HK-2 (cell line): ENCODE measurements around the gene KIF1C.

Experiments used
- DNase-seq: peaks from one replicate; pipeline ENCODE4 v3.0.0-alpha.2; 2018; ENCODE audit not compliant: unreplicated experiment

Gene KIF1C

GRCh38 chr17:4997302-4998026 lies at the start of gene KIF1C, which contains the start of gene INCA1:
Gene KIF1C, plus strand, starts transcription at chr17:4997950. Its CDS starts 2,297 bp downstream, at chr17:5000247.
Gene INCA1, minus strand, starts transcription at chr17:4997522. Its CDS starts 3,085 bp downstream, at chr17:4994437.
- DNase-seq: peak; percentile 94

DNA sequence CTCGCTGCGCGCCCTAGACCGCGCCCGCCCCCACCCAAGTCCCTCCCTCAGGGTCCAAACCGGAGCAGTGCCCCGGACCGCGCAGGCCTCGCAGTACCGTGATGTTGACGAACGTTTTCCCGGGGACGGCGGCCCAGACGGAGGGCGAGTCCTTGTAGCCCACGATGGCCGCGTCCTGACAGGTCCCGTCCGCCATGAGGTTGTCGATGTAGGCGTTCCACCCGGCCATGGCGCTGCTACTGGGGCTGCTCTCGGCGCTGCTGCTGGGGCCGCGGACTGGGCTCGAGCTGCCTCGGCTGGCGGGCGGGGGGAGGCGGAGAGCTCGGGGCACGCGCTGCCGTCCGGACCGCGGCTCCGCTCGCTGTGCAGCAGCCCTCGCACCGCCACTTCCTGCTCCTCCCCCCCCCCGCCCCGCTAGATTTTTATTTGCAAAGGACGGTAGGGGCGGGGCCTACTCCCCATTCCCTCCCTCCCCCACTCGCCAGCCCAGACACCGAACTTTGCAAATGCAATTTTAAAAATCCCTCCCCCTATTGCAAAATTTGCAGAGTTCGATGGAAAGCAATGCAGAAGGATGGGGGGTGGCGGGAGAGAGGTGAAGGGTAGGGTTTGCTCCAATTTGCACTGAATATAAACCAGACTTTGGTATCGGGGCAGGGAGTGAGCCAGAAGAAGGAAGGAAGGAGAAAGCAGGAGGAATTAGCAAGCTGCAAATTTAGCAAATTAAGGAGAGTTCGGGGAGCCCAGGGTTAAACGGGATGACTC lies 49.4 kb upstream of the KIF1C start, which contains the start of gene PFN1:
Gene PFN1, minus strand, starts transcription at position 365 of the 765 bp plus-strand sequence. Its CDS starts 136 bp downstream, at position 229.
- peak; percentile 87 for DNase-seq

DNA sequence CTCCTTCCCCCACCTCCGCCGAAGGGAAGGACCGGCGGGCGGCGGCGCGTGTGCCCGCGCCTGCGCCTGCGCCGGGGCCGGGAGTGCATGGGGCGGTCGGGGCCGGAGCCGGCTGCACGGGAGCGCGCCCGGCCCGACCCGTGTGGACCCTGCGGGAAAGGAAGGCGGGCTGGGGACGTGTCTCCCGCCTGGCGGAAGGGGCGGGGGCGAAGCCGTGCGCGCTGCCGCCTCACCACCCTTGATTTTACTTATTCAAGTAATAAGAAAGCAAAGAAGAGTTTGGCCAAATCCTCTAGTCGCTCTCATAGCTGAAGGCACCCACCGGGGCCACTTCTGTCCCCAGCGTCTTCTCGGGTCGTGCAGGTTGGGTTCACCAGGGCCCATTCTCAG lies 48.8 kb upstream of the KIF1C start:
- DNase-seq: peak; percentile 79

- DNase-seq: peak; percentile 89
Measured at GRCh38 chr17:4949321-4950074, 48.3 kb upstream of the KIF1C start.

DNA sequence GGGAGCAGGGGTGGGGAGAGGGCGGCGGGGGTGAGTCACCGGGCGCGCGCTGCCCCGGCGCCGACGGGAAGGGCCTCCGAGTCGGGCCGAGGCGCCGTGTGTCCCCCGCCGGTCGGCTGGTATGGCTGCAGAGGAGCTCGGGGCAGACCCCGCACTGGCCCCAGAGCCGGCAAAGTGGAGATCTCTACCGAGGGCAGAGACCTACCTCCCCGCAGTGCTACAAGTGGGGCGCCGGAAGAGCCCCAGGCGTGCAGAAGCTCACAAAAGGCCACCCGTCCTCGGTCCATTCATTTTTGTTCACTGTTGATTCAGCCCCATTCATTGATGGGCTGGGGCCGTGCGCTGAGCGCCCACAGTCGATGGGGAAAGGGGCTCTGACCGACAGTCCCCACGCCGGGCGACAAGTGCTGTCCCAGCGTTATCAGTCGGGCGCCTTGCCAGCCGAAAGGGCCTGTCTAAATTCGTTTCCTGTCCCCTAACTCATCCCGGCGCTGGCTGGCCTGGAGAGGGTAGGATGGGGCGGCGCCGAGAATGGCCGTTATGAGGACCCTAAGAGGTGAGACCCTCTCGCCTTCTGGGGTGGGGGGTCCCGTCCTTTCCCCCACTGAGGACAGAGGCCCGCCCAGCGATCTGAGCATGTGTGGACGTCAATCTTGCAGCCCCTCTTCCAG lies 47.5 kb upstream of the KIF1C start:
- DNase-seq: no peak

DNA sequence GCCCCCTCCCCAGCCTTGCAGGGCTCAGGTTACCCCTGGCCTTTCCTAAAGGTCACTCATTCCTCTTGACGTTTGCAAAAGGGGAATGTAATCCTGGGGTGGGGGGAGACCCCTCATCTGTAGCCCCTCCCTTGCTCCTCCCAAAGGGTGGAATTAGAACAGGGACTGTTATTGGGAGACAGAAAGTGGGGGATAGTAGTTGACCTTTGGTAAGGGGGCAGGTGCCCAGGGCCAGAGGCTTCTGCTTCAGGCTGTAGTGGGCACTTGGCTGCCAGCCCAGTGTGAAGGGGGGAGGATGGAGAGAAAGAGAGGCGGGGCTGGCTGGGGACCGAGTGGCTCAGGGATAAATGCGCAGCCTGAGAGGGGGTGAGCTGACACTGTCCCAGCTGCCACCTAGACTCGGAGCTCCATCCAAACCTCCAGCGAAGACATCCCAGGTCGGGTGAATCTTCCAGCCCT lies 47.0 kb upstream of the KIF1C start, which contains the start of gene ENO3:
Gene ENO3, plus strand, starts transcription at position 374 of the 459 bp plus-strand sequence. CDS start 711 bp downstream, outside the sequence.
- peak; percentile 50 for DNase-seq

- no peak for DNase-seq
Measured at GRCh38 chr17:4951486-4951885, 46.3 kb upstream of the KIF1C start.

DNA sequence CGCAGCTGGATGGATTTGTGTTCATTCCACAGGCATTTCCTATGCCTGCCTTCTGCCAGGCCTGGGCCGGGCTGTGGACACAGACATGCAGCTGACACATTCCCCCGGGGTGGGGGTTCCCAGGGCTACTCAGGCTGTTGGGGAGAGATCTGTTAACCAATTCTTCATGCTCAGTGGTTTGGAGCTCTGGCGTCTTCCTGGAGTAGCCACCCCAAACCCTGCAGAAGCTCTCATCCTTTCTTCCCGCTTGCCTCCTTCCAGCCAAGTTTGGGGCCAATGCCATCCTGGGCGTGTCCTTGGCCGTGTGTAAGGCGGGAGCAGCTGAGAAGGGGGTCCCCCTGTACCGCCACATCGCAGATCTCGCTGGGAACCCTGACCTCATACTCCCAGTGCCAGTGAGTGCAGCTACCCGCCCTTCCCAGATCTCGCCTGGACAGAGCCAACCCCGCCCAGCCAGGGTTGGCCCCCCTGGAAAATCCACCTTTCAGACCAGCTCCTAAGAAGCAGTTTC lies 44.2 kb upstream of the KIF1C start:
- DNase-seq: peak; percentile 80

GRCh38 chr17:4955091-4955490 lies 42.7 kb upstream of the KIF1C start:
- no peak for DNase-seq

DNA sequence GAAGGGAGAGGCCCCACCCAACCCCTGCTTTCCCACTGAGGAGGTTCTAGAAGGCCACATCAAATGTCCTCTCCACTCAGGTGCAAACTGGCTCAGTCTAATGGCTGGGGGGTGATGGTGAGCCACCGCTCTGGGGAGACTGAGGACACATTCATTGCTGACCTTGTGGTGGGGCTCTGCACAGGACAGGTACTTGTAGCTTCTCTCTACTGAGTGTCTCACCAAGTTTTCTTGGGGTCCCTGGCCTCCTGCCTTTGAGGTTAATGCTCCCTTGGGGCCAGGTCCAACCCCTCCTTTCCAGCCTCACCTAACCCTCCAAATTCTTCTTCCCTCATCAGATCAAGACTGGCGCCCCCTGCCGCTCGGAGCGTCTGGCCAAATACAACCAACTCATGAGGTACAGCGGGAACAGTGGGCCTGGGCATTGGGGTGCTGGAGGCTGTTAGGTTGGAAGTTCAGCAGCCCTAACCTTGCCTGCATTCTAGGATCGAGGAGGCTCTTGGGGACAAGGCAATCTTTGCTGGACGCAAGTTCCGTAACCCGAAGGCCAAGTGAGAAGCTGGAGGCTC lies 41.2 kb upstream of the KIF1C start:
- DNase-seq: no peak

- DNase-seq: no peak
Measured at GRCh38 chr17:4958102-4958501, 39.6 kb upstream of the KIF1C start.

DNA sequence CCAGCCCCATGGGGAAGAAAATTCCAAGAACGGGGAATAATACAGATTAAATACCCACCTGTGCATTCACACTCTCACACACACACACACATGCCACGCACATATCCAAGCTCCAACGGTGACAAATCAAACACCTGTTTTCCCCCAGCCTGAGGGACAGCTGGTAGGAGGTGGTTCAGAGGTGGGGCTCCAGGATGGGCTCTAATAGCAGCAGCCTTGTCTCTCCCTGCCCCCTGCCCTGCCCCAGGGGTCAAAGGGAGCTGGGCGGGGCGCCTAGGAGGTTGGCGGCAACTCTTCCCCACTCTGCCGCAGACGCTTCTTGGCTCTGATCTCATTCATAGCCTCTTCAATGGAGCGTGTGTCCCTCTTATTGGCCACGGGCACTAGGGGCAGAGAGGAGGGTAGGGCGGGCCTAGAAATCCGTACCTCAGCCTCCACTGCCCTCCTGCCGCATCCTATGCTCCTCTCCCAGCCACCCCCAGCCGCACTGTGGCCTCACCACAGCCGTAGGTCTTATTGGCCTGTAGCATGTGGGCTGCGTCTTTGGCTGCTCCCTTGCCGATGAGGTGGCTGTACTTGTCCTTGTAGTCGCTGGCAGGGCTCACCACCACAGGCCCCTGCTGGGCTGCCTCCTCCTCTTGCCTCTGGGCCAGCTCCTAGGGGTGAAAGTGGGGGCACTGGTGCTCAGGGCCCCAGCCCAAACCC lies 38.3 kb upstream of the KIF1C start:
- DNase-seq: no peak

GRCh38 chr17:4960279-4960922 lies 37.3 kb upstream of the KIF1C start:
- DNase-seq: no peak

GRCh38 chr17:4965311-4965986 lies 32.3 kb upstream of the KIF1C start:
- DNase-seq: no peak

DNA sequence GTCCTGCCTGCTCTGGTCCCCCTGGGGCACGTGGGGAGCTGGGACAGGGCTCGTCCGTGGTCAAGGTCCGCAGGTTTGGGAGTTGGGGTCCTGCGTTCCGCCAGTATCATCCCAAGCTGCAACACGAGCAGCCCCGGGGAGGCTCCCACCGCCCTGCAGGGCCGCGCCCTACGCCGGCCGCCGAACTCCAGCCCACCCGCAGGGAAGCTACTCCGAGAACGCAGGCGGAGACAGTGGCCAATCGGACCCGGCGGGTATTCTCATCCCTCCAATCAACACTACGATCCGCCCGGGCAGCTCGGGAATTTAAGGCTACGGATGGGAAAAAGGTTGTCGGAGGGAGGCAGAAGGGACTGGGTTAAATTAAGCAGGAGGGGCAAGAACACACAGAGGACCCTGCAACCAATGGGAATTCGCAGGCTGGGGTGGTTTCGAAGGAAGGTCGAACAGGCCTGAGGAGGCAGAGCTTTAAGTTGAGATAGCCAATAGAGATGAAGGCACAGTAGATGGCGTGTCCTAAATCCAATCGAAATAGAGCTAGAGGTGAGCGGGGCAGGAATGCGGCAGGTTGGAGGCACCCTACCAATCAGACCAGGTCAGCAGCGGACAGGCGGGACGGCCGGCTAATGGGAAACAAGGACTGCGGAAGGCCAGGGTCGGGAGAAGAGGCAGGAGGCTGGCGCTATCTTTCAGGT lies 30.8 kb upstream of the KIF1C start:
- DNase-seq: peak; percentile 99

- DNase-seq: peak; percentile 96
Measured at GRCh38 chr17:4967539-4968485, 29.9 kb upstream of the KIF1C start, which contains the start of gene SPAG7. Gene SPAG7, minus strand, starts transcription at chr17:4967817. Its CDS starts 13 bp downstream, at chr17:4967804.

DNA sequence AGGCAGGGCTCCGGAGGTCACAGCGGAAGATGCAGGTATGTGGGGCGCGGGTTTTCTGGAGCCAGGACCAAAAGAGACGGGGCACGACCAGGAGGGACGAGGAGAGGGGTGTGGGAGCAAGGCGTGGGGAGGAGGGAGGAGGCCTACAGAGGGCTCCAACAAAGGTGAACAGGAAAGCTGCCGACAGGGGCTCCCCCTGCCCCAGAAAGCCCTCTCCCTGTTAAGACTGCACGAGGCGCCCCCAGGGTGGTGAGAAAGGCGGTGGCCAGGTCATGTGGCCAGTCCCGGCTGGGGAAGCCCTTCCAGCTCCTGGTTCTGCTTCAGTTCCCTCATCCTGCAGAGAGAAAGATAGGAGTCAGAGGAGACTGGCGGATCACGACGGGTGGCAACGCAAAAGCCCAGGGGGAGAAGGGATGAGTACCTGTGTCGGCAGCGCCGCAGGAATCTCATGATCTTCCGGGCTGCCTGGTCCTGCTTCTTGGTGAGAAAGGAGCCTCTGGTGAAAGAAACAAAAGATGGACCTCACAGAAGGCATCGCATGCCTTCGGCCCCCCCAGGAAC lies 29.2 kb upstream of the KIF1C start:
- peak; percentile 74 for DNase-seq
